Measurements from ENCODE around the gene AXIN1.

GRCh38 chr16:283033-283805 lies 69.3 kb downstream of the AXIN1 start, which contains the start of gene PDIA2:
- TF ChIP-seq REST (IDR thresholded peaks at IDR 0.05) (no peak), POLR2A (IDR thresholded peaks at IDR 0.05; ENCODE audit: low read length) (no peak), RAD21 (conservative IDR thresholded peaks at IDR 0.05 in 1 of 2, IDR thresholded peaks at IDR 0.05 in 1 of 2) (no peak), CTCF (IDR thresholded peaks at IDR 0.05) (no peak), PBX3 (IDR thresholded peaks at IDR 0.05) (no peak), ZFP36 (IDR thresholded peaks at IDR 0.05; ENCODE audit: borderline replicate concordance, partially characterized antibody) (no peak), EP300 (IDR thresholded peaks at IDR 0.05) (no peak), CHD4 (IDR thresholded peaks at IDR 0.05; ENCODE audit: borderline replicate concordance) (no peak), MAFK (IDR thresholded peaks at IDR 0.05; ENCODE audit: partially characterized antibody) (no peak)
